ENCODE results near the gene CRYL1.

DNA sequence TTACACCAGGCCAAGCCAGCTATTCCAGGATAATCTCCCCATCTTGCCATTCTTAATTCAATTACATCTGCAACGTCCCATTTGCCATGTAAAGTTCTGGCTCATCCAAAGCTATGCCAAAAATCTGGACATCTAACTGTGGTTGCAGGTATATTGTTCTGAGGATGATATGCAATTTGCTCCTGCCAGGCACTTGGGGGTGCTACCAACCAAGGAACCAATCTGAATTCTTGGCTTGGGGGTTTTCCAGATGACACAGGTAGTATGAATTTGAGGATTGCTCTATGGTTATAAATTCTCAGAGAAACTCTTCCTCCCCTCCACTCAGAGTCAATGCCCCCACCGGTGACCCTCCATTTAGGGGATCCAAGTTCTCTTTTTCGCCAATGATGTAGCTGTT is 33.0 kb downstream of the CRYL1 start:
- TF ChIP-seq, protein P1, sequence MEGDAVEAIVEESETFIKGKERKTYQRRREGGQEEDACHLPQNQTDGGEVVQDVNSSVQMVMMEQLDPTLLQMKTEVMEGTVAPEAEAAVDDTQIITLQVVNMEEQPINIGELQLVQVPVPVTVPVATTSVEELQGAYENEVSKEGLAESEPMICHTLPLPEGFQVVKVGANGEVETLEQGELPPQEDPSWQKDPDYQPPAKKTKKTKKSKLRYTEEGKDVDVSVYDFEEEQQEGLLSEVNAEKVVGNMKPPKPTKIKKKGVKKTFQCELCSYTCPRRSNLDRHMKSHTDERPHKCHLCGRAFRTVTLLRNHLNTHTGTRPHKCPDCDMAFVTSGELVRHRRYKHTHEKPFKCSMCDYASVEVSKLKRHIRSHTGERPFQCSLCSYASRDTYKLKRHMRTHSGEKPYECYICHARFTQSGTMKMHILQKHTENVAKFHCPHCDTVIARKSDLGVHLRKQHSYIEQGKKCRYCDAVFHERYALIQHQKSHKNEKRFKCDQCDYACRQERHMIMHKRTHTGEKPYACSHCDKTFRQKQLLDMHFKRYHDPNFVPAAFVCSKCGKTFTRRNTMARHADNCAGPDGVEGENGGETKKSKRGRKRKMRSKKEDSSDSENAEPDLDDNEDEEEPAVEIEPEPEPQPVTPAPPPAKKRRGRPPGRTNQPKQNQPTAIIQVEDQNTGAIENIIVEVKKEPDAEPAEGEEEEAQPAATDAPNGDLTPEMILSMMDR (IDR thresholded peaks at IDR 0.05), result no peak
- no peak for TF ChIP-seq POLR2AphosphoS5 (IDR thresholded peaks at IDR 0.05; ENCODE audit: insufficient read depth in 1 of 2, low read depth in 1 of 2)

All from vagina (tissue), 2 donors.